Stimulated activated CD8-positive, alpha-beta memory T cell treated with anti-CD3 and anti-CD28 coated beads, Interleukin-7, amount 100 ng/mL, for 1 hour (primary cell): ENCODE data around the gene ZNF366.

Experiments used
- DNase-seq, 2 donors: peaks; one replicate each; pipeline ENCODE4 v3.0.0-alpha.2; 2020; ENCODE audit warnings: low read depth in 2 of 2

The ZNF366 gene

DNA sequence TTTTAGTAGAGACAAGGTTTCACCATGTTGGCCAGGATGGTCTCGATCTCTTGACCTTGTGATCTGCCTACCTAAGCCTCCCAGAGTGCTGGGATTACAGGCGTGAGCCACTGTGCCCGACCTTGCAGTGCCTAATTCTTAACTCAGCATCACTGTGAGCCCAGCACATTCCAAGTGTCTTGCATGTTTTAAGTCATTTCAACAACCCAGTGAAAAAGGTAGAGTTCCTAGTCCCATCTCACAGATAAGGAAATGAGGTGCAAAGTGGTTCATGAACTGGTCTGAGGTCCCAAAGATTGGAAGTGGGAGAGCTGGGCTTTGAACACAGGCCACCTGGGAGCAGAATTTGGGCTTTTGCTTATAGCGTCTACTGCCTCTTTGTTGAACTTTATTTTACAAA, 68.0 kb downstream of the ZNF366 start:
- no peak for DNase-seq

DNA sequence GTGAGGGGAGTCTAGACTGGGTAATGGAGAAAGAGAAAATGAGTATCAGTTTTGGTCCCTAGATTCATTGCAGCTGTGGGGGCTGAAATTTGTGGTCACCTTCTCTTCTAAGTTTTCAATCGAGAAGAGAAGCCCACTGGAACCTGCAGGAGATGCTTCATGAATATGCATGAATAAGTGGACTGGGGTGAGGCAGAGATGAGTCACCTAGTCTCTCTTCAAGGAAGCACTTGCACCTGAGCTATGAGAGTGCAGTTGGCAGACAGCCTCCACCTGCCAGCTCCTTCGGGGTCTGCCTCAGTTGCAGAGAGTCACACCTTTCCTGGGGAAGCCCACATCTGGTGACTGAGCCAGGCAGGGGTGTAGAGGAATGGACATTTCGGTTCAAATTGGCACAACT, 69.1 kb downstream of the ZNF366 start:
- no peak for DNase-seq

- DNase-seq, result no peak
Measured at GRCh38 chr5:72436796-72437471, 70.3 kb downstream of the ZNF366 start.

GRCh38 chr5:72434781-72435437, 72.3 kb downstream of the ZNF366 start:
- DNase-seq, result no peak

GRCh38 chr5:72434056-72434780, 73.0 kb downstream of the ZNF366 start:
- DNase-seq, result no peak

DNA sequence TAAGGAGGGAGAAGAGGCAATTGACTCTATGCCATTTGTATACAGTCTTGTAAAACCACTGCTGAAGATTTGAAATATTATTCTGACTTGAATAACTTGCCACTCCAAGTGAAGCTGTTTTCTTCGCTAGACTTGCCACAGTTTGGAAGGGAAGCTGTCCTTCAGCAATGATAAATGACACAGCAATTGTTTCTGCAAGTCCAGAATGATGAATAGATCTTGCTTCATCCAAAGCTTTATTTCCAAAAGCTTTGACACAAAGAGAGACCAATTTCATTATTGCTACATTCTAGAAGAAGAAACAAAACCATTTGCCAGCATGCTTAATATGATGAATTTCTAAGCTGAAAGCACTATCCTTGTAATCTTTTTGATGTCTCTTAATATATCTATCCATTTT, 73.7 kb downstream of the ZNF366 start:
- no peak for DNase-seq

DNA sequence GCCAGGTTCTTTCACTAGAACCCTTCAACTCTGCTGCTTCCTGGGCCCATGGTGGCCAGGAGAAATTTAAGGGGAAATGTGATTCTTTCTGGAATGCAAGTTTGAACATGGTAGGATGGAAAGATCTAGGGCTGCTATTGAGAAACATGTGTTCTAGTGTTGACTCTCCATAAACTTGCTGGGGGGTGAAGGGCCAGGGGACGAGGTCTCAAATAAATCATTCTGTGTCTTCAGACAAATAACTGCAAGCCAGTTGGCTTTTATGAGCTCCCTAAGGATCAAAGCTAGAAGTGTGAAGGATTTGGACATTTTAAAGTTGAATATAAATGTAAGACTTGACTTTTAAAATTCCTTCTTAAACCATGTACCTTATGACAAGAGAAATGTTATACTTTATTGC, 78.5 kb downstream of the ZNF366 start:
- DNase-seq, result no peak

DNA sequence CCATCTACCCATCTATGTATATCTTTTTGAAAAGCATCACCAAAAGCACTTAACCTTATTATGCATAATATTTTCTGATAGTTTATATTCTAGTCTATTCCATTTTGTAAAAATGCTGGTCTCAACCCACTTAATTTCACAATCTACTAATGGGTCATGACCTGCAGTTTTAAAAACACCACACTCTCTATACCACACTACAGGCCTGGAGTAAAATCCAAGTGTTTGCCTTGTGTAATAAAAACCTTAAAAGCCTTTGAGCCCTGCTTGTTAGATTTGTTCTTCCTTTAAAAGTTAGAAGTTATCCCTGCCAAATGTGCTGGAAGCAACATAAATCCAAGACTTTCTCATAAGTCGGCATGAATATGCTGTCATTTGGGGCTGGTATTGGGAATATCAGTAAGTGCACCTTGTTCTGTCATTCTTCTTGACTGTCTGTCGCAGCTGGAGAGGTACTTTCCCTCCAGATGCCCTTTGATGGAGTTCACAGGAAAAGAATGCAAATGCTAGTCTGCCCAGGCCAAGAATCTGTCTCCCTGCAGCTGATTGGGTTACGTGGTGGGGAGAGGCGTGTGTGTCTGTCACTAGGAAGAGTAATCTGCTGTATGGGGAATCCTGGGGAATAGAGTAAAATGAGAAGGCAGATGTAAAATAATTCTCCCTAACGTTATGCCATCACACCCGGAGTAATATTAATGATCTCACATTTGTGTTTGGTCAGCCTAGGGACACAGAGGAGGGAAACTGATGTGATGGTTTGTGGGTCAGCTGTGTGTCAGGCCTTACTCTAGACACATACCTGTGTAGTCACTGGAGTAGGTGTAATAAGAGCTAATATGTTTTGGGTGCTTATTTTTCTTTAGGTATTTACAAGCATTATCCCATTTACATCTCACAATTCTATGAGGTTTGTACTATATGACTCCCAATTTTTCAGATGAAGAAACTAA, 79.4 kb downstream of the ZNF366 start:
- DNase-seq, result no peak

DNA sequence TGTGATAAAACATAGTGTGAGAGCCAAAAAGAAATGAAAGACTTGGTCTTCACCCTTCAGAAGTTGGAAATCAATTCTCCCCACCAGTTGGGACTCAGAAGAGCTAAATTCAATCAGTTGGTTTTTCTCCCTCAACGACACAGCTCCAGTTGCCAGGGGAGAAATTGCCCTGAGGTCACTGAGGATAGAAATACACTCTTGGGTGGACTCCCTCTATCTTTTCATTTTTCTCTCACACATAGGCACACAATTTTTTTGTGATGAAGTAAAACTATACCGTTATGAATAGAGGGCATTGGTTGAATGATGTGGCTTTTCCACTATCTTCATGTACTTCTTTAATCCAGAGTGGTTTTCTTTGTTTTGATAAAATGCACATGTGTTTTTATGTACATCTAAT, 80.2 kb downstream of the ZNF366 start:
- no peak for DNase-seq

DNA sequence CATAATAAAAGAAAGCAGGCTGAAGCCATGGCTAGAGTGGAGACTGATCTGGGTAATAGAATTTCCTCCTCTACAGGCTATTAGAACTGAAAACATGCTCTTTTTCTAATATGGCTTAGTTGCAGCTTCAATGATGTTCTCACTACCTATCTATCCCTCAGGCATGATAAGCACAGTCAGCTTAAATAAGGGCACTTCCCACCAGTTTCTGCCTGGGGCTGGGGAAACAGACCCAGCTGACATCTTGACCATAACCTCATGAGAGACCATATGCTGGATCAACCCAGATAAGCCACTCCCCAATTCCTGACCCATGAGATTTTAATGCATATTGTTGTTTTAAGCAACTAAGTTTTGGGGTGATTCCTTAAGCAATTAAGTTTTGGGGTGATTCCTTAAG, 81.2 kb downstream of the ZNF366 start:
- no peak for DNase-seq

- no peak for DNase-seq
Measured at GRCh38 chr5:72418271-72418670, 88.9 kb downstream of the ZNF366 start.

DNA sequence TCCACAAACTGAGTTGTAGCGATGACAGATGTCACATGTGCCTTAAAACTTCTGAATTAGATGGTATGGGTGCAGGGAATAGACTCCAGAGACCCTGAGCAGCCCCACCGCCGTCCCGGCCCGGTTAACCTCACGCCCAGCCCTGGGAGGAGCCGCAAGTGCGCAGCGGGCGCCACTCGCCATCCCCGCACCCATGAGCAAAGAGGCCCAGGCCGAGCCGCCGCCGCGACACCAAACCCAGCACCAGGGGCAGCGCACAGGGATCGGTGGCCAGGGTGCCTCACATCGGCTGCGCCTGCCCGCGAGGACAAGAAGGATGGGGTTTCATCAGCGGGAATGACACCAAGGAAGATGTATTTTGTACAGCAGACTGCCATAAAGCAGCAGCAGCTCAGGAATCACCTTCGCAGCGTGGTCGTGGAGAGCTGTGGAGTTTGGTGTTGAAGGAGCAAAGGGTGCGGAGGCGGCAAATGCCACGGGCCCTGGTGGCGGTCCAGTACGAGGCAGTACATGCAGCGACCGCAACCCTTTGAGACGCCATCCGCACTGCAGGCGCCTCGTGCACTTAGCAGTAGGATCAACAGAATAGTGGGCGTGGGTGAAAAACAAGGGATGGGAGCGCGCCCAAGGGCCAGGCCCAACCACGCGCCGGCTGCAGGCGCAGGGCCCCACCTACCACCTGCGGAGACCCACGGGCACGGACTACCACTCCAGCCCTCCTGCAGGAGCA, 89.7 kb downstream of the ZNF366 start:
- no peak for DNase-seq

GRCh38 chr5:72415616-72416325, 91.4 kb downstream of the ZNF366 start:
- no peak for DNase-seq

DNA sequence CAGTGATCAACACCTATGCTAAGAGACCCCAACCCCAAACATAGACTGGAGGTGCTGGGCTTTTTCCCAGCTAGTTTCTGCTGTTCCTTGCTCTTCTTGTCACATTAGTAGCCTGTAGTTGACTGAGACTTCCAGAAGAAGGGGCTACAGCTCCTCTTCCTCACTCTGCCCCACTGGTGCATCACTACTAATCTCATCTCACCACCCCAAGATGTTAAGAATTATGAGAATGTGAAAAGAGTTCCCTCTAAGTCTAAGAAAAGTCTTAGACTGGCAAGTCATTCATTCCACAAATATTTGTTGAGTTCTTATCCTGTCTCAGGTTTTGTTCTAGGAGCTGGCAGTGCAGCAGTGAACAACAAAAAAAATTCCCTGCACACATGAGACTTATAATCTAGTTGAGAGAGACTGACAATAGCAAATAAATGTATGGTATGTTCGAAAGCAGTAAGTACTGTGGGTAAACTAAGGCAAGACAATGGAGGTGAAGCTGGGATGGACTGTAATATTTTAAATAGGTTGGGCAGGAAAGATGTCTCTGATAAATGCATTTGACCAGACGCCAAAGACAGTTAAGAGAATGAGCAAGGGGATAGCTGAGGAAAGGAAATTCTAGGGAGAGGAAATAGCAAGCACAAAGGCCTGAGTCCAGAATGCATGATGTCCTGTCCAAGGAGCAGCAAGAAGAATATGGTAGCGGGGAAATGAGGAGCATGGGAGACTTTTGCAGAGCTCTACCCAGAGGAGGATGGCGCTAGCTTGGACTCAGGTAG, 94.7 kb downstream of the ZNF366 start:
- DNase-seq, result no peak

DNA sequence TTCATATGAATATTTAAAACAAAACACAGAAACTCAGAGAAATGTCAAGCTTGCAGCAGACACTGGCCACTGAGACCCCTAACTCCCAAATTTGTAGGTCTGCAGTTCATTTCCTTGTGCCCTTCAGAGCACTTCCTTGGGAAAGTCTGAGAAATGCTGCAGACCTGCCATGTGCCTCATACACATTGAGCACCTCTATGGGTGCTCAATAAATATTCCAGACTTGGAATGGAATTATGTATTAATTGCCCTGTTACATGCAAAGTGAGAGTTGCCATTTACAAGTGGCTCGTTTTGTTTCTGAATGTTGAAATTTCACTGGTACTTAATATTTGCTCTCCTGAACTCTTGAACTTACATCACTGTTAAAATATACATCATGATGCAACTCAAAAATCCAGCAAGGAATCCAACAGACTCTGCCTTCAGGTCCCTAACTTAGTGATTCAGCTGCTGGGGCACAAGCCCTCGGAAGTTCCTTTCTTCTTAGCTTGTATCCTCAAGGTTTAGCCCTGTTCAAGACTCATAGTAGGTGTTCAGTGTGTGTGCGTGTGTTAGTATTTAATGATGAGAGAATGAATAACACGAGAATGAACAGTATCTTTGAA, 96.4 kb downstream of the ZNF366 start:
- DNase-seq, result no peak

- DNase-seq, result no peak
Measured at GRCh38 chr5:72408603-72409002, 98.6 kb downstream of the ZNF366 start.

GRCh38 chr5:72408127-72408526, 99.1 kb downstream of the ZNF366 start:
- DNase-seq, result no peak

- DNase-seq, result no peak
Measured at GRCh38 chr5:72407541-72407940, 99.7 kb downstream of the ZNF366 start.

DNA sequence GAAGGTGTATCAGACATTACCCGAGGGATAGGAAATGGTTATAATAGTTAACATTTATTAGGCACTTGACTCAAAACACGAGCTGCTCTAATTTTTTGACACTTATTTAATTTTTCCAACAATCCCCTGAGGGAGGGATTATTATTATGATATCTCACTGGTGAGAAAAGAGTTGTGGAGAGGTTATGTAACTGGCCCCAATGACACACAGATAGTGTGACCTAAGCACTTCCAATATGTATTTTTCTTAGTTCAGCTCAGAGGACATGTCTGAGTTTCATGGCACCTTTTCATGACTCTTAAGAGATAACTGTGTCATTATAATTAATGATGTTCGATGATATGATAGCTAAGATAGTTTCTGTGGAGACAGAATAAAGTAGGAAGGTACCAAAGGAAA, 100.1 kb downstream of the ZNF366 start:
- DNase-seq, result no peak
